Adipose tissue (tissue), 3 donors: ENCODE results near the gene ZNF516. TPM values are rescaled to one million over a fixed set of nuclear protein-coding genes. Genes with fewer than 3 reads are reported as not detected.

Source experiments
- H3K27ac ChIP-seq: one replicate; pipeline ENCODE4 v1.5.1; 2013; ENCODE audit warnings: low read depth, low read length
- WGBS, 3 donors: extraction: QIAGEN DNeasy Blood & Tissue Kit; methylation state at CpG; one replicate each; pipeline ENCODE4 v1.1.7; 2013; 5-methylcytosine and 5-hydroxymethylcytosine counted together
- polyA plus RNA-seq, 3 donors: library from polyadenylated mRNA; stranded (reverse); fragments of 200-250 nt; gene quantifications; one replicate each; pipeline ENCODE4 v1.2.3, GENCODE V29; 2013
- donor health status: healthy with polysubstance abuse.
- donor health status: Bipolar disorder and iron deficiency.
- donor health status: healthy.

ZNF516 gene
- polyA plus RNA-seq, 3 donors, result 3.1 to 4.7 (median 4.2) TPM

DNA sequence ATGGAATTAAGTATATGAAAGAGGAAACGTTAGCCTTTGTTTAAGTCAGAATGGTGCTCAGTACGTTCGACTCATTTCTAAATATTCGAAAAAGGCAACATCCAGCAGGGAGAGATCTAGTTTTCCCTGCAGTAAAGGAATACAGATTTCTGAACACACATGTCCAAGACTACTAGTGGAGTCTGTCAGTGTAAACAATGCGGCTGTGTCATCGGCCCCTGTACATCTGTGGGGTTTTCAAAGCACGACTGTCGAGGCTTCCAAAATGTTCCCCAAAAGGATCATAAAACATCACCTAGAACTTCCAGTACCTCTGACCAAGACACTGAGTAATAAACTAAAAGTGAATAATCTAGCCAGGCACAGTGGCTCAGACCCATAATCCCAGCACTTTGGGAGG, 112.8 kb downstream of the ZNF516 start:
- no peak overlapping the region for H3K27ac ChIP-seq
- WGBS, 3 donors, result 85 to 92% (median 89%) methylated on average over 8 of the region's 8 CpGs

GRCh38 chr18:76380791-76381405, 114.1 kb downstream of the ZNF516 start:
- H3K27ac ChIP-seq, result no peak overlapping the region
- WGBS, 3 donors, result 78 to 88% (median 87%) methylated on average over 26 of the region's 26 CpGs

- 89 to 94% (median 90%) methylated on average over 19 of the region's 19 CpGs for WGBS, 3 donors
- H3K27ac ChIP-seq, result no peak overlapping the region
Observed at GRCh38 chr18:76380127-76380729, 114.8 kb downstream of the ZNF516 start.

- H3K27ac ChIP-seq, result no peak overlapping the region
- 96 to 97% (median 96%) methylated on average over 53 of the region's 53 CpGs for WGBS, 3 donors
Observed at GRCh38 chr18:76379226-76380126, 115.6 kb downstream of the ZNF516 start.

GRCh38 chr18:76378526-76379215, 116.4 kb downstream of the ZNF516 start:
- H3K27ac ChIP-seq, result no peak overlapping the region
- 85 to 90% (median 88%) methylated on average over 29 to 32 of the region's 32 CpGs for WGBS, 3 donors

- 79 to 91% (median 86%) methylated on average over 3 of the region's 3 CpGs for WGBS, 3 donors
- no peak overlapping the region for H3K27ac ChIP-seq
Observed at GRCh38 chr18:76377359-76377756, 117.7 kb downstream of the ZNF516 start.

- H3K27ac ChIP-seq, result no peak overlapping the region
- 80 to 86% (median 84%) methylated on average over 27 of the region's 27 CpGs for WGBS, 3 donors
Observed at GRCh38 chr18:76376668-76377358, 118.2 kb downstream of the ZNF516 start.

GRCh38 chr18:76376225-76376624, 118.8 kb downstream of the ZNF516 start:
- WGBS, 3 donors, result 89 to 97% (median 95%) methylated on average over 2 of the region's 2 CpGs

GRCh38 chr18:76374330-76375281, 120.4 kb downstream of the ZNF516 start:
- 65 to 89% (median 70%) methylated on average over 12 of the region's 12 CpGs for WGBS, 3 donors
- no peak overlapping the region for H3K27ac ChIP-seq

More at GRCh38 chr18:76376225-76376624, 118.8 kb downstream of the ZNF516 start:
- no peak overlapping the region for H3K27ac ChIP-seq

GRCh38 chr18:76373297-76373696, 121.7 kb downstream of the ZNF516 start:
- 84 to 91% (median 86%) methylated on average over 5 of the region's 5 CpGs for WGBS, 3 donors

DNA sequence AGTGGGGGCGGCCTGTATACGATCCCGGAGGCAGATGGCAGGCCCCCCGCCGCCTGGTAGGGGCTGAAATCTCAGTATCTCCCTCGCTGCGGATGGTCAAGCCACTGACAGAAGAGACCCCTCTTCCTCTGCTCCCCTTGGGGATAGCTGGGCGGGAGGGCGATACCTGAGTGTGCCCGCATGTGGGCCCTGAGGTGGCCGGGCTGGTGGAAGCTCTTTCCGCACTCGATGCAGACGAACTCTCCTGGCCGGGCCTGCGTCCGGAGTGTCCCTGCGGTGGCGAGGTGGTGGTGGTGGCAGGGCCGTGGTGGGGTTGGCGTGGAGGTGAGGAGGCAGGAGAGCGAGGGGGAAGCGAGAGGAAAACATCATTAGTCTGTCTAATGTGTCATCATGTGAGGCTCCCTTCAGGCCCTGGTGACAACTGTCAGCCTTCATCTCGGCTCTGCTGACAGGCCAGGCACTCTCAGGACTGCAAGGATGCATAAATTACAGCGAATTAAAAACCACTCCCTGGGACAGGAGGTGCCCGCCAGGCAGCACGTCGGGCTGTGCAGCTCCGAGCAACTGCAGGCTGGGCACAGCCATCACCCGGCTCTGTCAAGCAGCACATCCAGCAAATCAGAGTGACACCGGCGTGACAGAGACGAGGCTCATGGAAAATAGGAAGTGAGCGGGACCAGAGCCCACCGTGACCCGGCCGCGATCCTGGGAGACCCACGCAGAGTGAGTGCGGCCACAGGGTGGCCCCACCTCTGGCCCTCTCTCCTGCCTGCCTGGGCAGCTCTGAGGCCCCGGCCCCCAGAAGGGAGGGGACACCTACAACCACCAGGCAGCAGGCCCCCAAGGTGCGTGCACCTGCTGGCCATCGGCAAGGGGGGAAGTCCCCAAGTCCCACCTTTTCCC, 123.5 kb downstream of the ZNF516 start:
- H3K27ac ChIP-seq, result no peak overlapping the region
- WGBS, 3 donors, result 92 to 96% (median 94%) methylated on average over 43 of the region's 43 CpGs

More at GRCh38 chr18:76373297-76373696, 121.7 kb downstream of the ZNF516 start:
- H3K27ac ChIP-seq, result no peak overlapping the region

GRCh38 chr18:76370686-76371085, 124.4 kb downstream of the ZNF516 start:
- H3K27ac ChIP-seq, result no peak overlapping the region
- WGBS, 3 donors, result 92 to 96% (median 94%) methylated on average over 10 of the region's 10 CpGs

GRCh38 chr18:76370201-76370600, 124.8 kb downstream of the ZNF516 start:
- H3K27ac ChIP-seq, result no peak overlapping the region
- 95 to 97% (median 96%) methylated on average over 12 of the region's 12 CpGs for WGBS, 3 donors

DNA sequence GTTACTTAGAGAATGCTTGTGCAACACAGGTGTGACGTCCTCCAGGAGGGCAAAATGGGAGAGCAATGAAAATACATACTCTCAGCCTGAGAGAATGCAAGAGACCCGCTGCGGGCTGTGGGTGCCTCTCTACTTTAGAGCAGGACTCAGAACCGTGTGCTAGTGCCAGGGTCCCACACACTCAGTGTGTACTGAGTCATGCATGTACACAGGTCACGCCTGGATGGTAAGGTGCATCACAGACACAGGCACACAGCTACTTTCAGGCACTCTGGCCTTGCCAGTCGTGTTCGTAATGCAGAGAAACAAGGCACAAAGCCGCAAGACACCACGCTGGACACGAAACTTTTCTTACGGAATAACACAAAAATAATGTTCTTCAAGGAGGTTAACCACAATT, 125.3 kb downstream of the ZNF516 start:
- no peak overlapping the region for H3K27ac ChIP-seq
- 94 to 97% (median 95%) methylated on average over 11 of the region's 11 CpGs for WGBS, 3 donors

GRCh38 chr18:76368976-76369375, 126.1 kb downstream of the ZNF516 start:
- no peak overlapping the region for H3K27ac ChIP-seq
- 66 to 74% (median 72%) methylated on average over 5 of the region's 5 CpGs for WGBS, 3 donors

- 87 to 90% (median 90%) methylated on average over 3 of the region's 3 CpGs for WGBS, 3 donors
- no peak overlapping the region for H3K27ac ChIP-seq
Observed at GRCh38 chr18:76368271-76368670, 126.8 kb downstream of the ZNF516 start.
